ENCODE measurements around the gene PTPRN2.

PTPRN2 gene

DNA sequence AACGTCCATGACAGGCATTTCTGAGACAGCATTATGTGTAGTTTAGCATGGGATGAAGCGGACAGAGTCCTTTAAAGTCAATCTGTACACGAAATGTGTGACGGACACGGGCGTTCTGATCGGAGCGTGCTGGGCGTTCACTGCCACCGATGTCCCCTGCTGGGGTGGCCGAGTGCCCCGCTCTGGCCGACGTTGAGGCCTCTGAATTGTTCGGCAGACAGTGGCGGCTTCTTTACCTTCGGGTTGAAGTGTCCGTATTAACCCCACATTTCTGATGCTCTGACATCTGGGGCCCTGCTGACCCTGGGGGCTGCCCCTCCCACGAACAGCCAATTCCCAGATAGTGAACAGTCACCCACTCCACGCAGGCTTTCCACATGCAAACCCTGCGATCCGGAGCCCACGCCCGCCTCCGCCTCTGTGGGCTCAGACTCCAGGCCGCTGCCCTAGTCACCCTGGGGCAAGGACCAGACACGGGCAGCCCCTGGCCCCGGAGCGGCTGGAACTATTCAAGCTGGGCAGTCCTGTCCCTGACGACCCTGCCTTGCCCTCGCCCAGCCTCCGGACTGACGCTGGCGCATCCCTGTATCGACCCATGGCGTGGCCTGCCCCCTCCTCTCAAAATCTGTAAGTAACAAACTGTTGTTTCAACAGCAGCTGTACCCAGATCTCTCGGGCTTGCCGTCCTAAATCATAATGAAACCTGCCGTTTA, 445.7 kb downstream of the PTPRN2 start:
- DNase-seq, result no peak

DNA sequence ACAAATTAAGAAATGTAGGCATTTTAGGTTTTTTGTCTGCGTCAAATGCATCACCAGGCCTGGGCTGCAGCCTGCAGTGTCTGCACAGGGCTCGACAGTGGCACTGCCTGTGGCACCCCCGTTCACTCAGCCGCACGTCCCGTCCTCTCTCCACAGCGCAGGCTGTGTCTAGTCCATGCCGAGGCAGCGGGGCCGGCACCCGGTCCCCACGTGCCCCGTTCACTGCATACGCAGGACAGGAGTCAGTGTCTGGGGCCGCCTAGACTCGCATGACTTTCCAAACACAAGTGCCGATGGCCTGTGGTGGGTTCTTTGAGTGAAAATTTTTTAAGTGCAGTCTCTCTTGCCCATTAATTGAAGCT, 446.4 kb downstream of the PTPRN2 start:
- DNase-seq, result no peak

DNA sequence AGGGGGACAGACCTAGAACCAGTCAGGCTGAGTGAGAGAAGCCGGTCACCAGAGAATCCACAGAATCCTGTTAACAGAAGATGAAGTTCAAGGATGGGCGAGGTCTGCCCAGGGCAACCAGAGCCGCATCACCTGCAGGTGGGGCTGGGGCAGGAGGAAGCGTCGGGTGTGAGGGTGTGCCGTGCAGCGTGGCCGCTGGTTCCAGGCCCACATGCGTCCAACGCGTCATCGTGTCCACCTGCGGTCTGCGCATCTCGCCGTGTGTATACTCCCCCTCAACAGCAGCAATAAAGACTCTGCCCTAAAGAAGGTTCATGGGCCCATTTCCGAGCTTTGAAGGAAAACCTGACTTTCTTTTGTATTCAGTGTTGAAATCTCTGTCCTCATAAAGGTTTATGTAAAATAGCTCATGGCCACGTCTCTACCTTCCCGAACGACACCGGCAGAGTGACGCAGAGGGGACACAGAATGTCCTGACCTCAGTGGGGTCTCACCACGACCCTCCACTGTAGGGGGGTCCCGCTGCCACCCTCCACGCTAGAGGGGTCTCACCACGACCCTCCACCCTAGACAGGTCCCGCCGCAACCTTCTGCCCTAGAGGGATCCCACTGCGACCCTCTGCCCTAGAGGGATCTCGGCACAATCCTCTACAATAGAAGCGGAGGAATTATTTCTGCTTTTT, 446.9 kb downstream of the PTPRN2 start:
- DNase-seq, result no peak

DNA sequence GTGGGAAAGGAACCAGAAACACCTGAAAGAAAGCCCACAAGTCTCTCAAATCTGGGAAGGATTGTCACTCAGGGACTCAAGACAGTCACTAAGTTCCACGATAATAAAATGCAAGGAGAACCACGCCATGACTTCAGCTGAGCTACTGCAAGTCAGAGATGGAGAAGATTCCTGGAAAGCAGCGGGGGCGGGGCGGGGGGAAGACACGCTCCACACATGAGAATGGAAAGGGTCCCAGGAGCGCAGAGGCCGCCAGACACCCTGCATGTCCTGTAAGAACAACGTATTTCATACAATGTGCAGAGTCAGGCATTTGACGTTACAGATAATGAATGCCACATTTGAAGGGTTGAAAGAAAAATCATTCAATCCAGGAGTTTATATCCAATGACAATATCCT, 448.1 kb downstream of the PTPRN2 start:
- no peak for DNase-seq

DNA sequence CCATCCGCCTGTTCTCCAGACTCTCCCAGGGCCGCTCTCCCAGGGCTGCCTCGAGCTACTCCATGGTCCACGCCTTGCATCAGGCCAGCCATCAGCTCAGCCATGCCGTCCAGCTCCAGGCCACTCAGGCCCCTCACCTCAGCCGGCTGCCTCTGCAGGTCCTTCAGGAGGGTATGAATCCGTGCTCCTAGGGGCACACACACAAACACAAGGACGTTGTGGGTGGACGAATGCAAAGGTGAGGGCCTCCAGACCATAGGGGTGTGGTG, 449.4 kb downstream of the PTPRN2 start:
- DNase-seq, result no peak

DNA sequence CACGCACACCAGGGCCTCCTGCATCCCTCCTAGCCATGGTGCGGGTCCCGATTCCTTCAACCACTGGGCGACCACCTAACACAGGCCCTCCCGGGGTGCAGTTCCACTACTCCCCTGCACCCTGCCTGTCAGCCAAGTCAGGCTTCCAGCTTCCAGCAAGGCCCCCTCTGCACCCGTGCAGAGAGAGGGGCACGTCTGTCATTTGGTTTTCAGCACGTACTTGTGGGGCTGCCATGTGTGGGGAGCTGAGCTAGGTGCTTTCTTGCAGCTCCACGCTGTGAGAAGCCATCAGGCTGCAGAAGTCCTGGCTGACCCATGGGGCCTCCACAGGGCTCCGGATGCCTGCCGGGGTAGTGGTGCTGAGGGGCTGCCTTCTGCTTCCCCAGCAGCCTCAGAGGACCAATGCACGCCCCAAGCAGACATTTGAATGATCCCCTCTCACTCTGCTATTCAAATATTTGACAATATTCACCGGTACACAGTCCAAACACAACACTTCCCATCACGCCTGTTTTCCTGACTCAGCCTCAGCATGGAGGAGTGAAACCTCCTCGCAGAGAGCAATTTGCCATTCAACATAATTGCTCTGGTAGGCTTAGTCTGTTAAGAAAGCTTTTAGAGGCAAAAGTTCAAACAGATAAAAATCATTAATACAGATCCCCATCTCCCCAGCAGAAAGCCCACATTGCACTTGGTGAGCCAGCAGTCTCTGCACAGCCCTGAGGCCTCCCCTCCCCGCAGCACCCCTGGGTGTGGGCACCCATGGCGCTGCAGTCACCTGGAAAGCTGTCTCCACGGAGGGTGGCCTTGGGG, 449.9 kb downstream of the PTPRN2 start:
- no peak for DNase-seq

DNA sequence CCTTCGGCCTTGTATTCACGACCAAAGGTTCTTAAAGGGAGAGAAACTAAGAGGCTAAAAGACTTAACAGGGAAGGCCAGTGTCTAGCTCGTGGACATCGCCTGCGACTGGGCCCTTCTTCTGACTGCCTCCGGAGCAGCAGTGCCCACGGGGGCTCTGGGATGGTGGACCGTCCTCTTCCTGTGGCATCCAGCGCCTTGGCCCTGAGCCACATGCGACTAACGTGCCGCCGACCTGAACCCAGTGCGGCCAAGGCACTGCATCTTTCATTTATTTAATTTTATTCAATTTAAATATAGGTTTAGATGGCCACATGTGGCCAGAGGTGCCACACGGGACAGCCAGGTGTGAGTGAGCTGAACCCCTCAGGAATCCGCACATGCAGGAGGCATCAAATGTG, 451.7 kb downstream of the PTPRN2 start:
- no peak for DNase-seq

DNA sequence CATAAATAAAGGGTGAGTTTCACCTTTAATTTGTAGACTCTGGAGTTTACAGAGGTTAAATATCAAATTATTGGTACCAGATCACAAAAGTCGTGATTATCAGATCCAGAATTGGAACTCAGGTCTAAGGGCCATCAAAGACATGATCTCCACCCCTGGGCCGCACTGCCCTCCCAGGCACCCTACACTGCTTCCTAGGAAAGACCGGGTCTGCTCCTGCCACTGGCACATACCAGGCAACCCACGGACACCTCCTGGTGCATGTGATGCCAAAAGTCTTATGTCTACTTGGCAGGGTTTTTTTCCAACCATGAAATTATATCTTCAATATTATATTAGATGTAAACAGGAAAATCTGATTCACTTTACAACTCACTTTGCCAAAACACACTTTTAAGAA, 452.8 kb downstream of the PTPRN2 start:
- no peak for DNase-seq

DNA sequence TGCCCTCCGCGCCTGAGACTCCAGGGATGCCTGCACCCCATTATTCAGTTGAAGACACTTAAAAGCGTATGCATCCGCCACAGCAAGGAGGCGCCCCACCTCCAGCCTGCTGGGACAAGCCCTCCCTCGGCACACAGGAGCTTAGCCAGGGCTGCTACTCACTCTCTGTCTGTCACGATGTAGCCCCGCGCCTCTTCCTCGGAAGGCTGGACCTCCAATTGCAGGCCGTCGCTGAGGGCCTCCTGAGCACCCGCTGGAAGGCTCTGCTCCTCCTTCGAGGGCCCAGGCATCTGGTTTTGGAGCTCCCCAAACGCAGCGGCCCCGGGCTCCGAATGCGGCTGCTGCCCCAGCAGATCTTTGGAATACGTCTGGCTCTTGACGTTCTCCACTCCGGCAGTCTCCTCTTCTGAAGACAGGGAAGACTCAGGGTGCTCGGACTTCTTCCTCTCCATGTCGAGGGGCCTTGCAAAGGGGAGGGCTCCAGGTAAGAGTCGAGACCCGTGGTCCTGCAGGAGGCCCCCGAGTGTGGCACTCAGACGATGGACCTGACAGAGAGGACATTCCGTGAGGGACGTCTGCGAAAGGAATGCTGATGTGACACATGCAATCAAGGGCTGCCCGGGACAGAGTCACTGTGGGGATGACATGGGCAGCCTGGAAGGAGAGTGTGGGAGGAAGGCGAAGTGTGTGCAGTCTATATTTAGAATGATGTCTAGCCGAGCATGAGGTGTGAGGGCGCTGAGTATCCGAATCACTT, 453.9 kb downstream of the PTPRN2 start:
- no peak for DNase-seq

DNA sequence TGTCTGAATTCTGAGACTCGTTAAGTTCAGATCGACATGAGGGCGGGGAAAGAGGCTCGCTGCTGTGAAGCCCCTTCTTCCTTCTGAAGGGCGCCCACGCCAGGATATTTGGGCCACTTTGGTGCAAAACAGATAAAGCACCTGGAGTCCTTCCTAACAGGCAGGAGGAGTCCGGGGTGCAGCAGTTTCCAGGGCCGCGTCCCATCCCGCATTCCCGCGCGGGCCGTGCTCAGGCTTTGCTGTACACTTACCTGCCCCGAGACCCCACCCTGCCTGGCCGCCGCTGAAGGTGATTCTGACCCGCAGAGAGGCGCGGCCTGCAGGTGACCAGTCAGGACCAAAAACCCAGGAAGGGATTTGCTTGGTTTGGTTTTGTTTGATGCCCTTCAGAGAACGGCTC, 454.6 kb downstream of the PTPRN2 start:
- DNase-seq, result no peak

DNA sequence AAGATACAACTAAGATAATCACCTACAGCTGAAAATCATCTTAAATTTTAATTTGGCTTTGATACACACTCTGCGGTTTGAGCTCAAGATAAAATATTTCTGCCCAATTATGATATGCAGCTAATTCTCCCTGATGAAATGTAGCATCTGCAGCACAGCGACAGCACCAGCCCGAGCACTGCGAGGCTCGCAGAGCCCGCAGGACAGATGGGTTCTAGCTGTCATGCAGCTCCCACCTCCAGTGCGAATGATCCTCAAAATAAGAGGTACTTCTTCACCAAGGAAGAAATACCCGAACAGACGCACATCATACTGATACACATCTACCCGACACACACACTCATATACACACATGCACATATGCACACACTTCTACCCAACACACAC, 457.6 kb downstream of the PTPRN2 start:
- no peak for DNase-seq

DNA sequence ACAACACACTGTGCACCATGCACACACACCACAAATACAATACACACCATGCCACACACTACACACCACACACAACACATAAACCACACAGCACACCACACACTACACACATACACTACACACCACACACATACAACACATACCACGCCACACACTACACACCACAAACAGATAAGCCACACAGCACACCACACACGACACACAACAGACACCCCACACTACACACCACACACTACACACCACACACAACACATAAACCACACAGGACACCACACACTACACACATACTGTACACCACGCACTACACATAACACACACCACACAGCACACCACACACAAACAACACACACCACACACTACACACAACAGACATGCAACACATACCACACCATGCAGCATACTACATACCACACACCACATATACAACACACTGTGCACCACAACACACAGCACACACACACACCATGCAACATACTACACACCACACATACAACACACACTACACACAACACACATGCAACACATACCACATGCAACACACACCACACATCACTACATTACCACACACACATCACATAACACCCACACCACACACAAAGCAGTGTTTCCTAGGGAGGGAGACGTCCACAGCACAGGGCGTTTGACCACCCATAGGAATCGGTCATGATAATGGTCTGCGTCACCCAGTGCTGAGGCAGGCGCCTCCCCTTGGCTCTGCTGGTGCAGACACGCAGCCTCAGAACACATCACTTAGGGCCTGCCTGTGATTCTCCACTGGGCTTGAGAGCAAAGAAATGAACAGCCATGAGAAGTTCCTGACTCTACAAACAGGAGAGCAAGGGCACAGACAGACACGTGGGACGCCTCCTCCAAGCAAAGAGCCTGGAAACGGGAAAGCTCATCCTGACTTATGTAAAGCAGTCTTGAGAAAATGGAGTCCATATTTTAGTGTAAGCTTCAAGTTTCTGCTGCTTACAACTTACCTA, 458.3 kb downstream of the PTPRN2 start:
- no peak for DNase-seq

DNA sequence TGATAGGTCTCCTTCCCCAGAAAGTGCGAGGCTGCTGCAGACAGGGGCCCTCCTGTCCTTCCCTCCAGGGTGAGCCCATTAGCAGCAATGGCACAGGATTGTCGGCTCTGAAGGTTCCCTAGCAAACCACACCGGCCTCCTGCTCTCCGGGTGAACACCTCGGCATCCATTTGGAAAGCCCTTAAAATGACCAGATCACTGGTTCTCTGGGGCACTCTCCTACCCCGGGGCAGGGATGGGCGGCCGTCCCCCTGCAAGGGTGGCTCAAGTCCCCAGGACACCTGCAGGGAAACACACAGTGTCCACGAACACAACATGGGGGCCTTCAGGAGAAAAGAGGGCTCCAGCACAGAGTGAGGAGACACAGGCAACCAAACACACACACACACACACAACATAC, 459.1 kb downstream of the PTPRN2 start:
- DNase-seq, result no peak

DNA sequence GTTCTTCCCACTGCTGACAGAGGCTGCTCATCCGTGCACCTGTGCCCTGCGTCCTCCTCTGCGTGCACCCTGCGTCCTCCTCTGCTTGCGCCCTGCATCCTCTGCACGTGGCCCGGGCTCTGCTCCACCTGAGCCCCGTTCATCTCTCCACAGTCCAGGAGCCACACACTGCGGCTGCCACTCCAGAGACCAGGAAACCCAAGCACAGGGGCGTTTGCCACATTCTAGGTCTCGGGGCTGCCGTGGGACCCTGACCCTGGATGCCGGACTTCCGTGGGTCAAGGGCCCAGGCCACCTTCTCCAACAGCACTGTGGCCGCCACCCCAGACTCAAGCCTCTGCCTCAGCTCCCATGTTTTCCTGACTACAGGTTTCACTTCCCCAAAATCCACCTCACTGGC, 460.4 kb downstream of the PTPRN2 start:
- no peak for DNase-seq

DNA sequence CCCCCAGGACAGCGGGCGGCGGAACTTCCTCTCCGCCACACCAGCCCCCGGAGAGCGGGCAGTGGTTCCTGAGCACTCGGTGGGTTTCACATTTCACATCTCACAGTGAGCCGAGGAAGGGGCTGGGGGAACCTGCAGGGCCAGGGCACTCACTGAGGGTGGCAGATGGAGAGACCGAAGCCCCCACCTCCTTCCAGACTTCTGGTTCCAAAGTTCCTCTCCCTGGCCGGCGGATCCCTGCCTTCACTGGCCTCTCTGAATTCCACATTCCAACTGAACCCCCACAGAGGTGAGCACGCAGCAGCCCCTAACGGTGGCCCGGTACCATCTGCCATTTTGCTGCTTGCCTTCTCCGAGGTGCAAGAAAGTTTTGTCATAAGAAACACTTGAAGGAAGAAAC, 461.0 kb downstream of the PTPRN2 start:
- DNase-seq, result no peak

DNA sequence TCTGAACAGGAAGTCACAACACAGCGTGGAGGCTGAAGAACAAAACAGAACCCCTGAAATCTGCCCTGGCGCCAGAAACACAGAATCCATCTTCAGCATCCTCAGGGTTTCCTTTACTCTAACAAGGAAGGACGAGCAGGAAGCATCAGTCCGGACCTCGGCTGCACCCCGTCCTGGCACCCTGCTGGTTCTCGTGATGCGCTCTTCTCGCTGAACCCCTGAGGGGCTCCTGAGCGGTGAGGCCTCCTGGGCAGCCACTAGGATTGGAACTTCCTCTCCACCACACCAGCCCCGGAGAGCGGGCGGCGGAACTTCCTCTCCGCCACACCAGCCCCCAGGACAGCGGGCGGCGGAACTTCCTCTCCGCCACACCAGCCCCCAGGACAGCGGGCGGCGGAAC, 461.9 kb downstream of the PTPRN2 start:
- no peak for DNase-seq

DNA sequence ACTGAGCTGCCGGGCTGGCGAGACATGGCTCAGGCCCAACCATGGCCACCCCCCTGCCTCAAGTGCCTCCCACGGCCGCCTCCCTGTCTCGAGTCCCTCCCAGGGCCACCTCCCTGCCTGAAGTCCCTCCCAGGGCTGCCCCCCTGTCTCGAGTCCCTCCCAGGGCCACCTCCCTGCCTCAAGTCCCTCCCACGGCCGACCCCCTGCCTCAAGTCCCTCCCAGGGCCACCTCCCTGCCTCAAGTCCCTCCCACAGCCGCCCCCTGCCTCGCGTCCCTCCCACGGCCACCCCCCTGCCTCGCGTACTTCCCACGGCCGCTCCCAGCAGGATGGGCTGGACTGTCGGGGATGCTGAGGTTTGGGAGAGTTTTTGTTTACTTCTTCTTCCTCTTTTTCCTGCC, 462.5 kb downstream of the PTPRN2 start:
- no peak for DNase-seq

DNA sequence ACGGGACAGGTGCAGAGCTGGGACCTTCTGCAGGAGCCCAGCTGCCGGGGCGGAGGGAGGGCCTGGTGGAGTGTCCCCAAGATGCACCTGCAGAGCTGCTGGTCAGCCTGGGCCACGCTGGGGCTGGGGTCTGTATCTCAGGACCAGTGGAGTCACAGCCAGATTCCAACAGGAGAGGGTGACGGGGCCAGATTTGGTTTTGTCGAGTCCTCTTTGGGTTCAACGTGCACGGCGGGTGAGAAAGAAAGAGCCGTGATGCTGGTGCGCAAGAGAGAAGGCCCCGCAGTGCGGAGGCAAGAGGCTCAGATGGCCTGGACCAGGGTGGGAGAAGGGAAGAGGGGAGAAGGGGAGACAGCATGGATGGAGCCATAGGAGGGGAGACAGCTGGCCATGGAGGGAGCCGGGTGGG, 462.9 kb downstream of the PTPRN2 start:
- no peak for DNase-seq

DNA sequence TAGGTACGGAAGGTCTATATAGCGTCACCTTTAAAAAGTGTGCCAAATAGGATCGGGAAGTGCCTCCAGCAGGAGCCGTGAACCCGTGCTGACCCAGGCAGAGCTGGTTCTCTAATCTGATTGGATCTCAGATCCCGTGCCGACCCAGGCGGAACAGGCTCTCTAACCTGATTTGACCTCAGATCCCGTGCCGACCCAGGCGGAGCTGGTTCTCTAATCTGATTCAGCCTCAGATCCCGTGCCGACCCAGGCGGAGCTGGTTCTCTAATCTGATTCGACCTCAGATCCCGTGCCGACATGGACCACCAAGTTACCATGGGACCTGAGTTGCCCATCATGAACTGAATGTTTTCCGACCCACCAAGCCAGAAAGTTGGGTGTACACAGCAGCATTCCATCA, 463.9 kb downstream of the PTPRN2 start:
- DNase-seq, result no peak

DNA sequence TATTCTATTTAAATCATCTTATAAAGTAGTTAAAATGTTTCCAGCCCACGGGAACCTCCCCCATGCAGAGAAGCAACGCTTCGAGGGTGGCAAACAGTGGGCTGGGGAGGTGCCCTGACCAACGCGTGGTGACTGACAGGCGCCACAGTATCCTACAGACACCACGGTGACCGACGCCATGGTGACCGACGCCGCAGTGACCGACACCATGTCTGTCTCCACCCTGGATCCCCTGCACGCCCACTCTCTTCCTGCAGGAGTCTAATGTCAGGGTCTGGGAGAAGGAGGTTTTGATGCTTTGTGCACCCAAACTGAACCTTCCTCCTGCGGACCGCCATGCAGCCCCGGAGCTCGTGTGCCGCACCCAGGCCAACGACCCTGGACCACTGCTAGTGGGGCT, 464.4 kb downstream of the PTPRN2 start:
- no peak for DNase-seq

DNA sequence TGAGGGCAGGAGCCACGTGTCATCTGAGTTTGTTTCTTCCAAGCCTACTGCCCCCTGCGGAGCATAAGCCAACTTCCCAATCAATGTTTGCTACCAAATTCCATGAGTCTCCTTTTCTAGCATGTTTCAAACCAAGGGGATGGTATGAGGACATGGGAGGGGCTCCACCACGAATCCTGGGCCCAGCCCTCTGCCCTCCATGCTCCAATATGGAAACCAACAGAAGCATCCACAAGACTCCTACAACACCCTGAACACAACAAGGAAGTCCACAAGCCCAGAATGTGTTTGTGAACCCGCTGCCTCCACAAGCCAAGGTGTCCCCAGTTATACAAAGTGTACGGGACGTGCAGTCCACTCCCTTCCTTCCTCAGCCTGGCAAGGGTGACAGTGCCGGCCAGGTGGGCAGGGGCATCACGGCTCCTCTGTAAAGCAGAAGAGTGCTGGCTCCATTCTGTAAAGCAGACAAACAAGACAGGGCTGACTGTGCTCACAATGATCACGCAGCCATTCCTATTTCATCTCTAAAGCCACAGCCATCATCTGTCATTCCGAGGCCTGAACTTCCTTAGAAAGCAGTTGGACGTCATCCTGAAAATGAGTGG, 466.1 kb downstream of the PTPRN2 start:
- no peak for DNase-seq

DNA sequence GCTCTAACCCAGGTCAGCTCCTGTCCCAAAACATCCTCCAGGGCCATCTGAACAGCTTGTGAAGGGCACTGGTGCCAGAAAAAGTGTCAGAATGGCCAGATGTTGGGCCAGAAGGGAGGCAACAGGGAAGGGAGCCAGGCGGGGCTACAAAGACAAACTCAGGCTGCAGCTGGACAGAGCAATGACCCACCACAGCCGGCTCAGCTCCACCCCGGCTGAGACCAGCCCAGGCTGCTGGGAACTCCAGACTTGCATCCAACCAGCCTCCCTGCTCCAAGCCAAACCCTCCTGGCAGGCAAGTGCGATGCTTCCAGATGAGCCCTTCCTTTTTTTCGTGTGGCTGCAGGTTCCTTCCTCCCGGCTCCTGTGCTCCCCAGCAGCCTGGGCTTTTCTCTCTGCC, 466.9 kb downstream of the PTPRN2 start:
- DNase-seq, result no peak
